DMS153 (cell line): Measurements from ENCODE around the gene NUB1.

Experiments used
- DNase-seq: peaks from one replicate; lab custom pipeline; 2025; lab: John Stamatoyannopoulos, UW

NUB1 gene

DNA sequence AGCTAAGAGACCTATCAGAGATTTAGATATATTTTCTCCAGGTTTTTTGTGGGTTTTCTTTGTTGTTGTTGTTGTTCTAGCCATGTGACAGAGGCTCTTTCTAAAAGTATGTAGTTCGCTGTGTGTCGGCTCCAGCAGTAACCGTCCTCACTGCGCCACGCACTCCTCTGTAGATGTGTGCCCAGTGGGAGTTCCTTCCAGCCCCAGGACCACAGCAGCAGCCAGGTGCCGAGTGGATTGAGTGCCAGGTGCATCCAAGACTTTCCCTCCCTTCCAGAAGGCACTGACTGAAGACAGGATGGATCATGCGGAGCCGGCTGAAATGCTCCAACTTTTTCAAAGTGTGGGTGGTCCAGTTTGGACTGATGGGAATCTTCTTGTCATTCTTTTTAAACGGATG is 36.4 kb downstream of the NUB1 start:
- no peak for DNase-seq

DNA sequence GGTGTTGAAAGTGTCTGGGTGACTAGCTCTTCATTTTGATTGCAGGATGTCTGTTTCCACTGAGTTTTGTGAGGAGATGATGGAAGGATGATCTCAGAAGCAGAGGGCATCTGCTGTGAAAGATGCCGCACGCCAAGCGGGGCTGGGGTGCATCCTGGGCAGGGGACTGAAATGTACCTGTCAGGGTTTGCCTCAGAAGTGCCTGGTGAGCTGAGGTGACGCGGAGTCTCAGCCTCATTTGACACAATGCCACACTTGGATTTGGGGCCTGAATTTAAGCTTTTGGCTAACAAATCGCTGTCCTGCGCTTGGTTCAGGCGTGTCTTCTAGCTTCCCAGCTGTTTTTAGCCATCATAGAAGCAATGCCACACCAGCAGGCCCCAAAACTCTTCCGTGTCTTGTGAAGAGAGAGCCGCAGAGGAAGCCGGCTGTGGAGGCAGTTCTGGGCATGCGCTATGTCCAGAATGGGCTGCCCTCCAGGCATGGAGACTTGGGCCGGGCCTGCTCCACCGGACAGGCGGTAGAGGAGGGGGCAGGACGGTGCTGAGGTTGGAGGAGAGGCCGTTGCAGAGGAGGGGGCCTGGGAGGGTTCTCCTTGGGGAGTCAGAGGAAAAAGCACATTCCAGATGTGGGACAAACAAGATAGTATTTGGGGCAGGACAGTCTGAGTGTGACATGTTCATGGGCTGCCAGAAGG is 37.0 kb downstream of the NUB1 start:
- no peak for DNase-seq

GRCh38 chr7:151379193-151379520 is 37.5 kb downstream of the NUB1 start:
- no peak for DNase-seq

DNA sequence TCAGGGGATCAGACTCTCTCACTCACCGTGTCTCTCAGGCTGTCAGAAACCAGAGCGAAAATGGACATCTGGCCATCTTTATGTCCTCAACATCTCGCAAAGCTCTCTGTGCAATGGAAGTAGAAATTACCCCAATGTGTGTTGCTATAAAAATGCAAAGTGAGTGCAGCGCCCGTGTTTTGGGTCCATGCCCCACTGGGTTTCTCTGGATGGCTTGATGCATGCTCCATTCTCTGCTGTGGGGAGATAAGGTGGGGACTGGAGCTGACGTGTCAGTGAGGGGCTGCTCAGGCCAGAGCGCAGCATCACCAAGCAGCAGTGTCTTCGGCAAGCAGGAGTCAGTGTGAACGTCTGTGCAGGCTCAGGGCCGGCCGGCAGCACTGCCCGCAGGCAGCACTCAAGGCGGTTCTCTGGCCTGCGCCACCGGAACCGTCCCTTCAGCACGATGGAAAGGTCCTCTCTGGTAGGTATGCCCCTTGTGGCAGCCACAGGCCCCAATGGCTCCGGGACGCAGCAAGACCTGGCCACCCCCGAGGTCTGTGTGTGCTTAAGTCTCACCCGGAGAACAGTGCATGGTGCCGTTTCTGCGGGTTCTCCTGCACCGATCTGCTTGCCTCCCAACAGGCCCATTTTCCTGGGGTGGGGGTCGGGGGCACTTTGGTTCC is 38.1 kb downstream of the NUB1 start:
- DNase-seq, result no peak

DNA sequence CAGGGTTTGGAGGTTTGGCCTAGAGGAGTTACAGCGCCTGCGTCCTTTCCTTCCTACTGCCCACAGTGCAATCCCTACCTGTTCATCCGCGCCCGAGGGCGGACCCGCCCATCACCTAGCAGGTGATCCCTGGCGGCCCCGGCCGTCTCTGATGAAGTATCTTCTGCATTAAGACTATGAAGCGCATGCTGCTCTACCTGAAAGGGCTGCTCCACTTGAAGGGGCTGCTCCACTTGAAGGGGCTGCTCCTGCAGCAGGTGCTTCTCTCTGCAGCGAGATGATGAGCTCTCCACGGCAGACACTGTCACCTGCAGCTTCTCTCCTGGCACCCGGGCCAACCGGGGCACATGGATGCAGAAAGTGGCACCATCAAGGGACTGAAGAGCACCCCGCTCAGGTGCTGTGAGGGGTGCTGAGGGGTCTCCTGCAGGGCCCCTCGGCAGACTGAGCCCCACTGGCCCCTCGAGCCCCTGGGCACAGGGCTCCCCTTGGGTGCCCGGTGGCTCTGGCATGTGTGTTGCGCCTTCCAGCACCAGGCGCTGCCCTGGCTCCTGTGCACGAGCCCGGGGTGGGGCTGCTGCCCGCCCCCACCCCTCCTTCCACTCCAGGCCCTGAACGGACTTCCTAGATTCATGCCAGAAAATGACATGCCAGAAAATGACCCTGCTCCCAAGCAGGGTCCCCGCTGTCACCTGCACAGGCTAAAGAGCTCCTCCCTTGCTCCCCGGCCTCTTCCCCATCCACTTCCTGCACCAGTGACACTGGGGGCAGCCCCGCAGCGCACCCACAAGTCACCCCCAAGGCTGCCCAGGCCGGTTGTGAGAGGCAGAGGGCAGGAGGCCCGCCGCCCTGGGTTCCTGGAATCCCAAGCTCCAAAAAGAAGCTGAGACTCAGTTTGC is 38.8 kb downstream of the NUB1 start:
- DNase-seq, result no peak

DNA sequence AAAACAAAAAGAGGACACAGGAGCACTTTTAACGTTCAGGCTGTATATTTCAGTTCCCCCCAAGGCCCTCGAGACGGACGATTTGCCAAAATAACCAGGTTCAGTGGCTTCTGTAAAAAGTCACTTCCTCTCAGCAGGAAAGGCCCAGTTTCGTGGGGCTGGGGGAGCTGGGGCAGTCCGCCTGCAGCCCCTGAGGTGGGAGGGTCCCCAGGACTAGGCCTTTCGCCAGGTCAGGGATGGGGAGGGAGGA is 39.4 kb downstream of the NUB1 start:
- no peak for DNase-seq

GRCh38 chr7:151381348-151382078 is 39.9 kb downstream of the NUB1 start:
- DNase-seq, result no peak

DNA sequence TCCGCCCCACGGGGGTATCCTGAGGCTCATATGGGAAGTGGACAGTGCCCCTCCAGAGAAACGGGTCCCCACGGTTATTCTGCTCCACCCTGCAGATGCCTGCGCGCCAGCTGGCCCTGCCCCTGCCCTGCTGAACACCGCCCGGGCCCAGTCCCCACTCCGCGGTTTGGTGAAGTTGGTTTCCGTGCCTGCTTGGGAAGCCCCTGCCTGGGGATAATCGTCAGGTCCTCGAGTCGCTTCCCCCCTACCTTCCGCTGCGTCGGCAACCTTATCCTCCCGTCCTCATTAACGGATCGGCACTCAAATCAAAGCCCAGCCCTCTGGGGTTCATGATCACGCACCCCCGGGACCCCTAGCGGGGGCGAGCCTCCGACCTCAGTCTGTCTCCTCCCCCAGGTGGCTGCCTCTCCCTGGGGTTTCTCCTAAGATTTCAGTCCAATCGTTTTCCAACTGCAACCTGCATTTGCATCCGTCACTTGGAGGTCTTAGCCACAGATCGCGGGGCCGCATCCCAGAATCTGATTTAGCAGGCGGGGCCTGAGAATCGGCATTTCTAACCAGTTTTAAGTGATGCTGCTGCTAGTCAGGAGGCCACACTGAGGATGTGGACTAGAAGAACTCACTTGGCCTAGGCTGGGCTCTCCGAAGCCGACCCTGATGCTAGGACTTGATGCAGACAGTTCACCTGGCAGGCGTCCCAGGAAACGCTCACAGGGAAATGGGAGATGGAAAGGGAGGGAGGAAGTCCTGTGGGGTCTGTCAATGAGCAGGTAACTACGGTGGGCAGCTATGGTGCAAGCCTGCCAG is 40.7 kb downstream of the NUB1 start:
- no peak for DNase-seq

- no peak for DNase-seq
Measured at GRCh38 chr7:151383638-151384351, 42.2 kb downstream of the NUB1 start.

- DNase-seq, result no peak
Measured at GRCh38 chr7:151384352-151384697, 42.7 kb downstream of the NUB1 start.

GRCh38 chr7:151384776-151385625 is 43.4 kb downstream of the NUB1 start:
- DNase-seq, result no peak

GRCh38 chr7:151385626-151386300 is 44.2 kb downstream of the NUB1 start:
- no peak for DNase-seq

DNA sequence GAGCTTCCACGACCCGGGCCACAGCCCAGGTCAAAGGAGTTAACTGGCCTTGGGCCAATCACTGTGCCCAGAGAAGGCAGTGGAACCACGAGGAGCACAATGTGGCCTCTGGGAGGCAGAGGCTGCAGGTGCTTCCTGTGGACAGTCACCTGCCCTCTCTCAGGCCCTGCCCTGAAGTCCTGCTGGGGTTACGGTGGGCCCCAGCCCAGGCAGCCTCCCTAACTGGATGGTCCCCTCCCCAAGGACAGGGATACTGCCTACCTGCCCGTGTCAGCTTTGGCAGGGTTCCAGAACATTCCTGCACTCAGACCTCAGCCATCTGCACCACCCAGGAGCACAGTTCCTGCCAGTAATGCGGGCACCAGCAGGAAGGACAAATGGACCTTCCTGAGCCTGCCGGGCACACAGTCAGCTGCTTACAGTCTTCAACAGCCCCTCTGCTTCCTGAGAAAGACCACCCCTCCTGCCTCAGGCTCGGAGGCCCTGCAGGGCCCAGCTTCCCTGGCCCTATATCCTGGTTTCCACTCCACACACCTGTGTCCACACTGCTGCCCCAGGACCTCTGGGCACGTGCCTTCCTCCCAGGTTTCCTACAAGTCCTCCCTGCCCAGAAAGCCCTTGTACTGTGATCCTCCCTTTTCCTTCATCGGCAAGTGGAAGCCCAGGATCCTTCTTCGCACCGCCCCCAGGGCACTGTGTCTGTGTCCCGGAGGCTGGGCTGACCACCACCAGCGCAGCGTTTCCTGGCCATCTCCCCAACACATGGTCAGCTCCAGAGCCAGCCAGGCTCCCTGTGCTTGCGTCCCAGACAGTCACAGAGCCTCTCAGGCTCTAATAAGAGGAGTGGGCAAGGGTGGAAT is 44.9 kb downstream of the NUB1 start:
- no peak for DNase-seq

- no peak for DNase-seq
Measured at GRCh38 chr7:151387161-151388006, 45.8 kb downstream of the NUB1 start.

- DNase-seq, result no peak
Measured at GRCh38 chr7:151388007-151388297, 46.3 kb downstream of the NUB1 start.

- no peak for DNase-seq
Measured at GRCh38 chr7:151388430-151388829, 46.8 kb downstream of the NUB1 start.

DNA sequence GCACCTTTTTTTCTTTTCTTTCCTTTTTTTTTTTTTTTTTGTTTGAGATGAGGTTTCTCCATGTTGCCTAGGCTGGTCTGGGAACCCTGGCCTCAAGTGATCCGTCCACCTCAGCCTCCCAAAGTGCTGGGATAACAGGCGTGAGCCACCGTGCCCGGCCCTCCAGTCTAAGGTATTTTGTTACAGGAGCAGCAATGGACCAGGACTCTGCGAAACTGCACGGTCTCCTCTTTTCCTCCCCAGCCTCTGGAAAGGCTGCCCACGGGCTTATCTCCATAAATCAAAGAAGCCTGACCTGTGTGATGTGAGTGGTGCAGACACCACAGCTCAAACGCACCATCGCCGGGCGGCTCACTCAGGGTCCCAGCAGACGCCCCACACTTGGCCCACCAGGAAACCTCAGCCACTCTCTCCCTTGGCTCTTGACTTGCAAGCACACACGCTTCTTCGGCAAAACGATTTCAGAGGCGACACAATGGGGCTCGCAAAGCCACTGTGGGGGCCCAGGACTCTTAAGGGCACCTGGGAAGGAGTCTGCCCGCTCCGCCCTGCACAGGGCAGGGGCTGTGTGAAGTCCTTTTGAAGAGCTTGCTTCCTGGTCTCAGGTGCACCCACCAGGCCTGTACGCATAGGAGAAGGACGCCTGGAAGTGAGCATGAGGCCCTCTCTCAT is 47.6 kb downstream of the NUB1 start:
- no peak for DNase-seq
